GM12801 (cell line): ENCODE measurements around the gene TACC2.

ENCODE experiments used
- CTCF ChIP-seq: IDR thresholded peaks from one replicate; pipeline ENCODE4 v1.5.1; 2011; ENCODE audit warnings: control low read depth; ENCODE audit not compliant: insufficient read length; ENCODE audit errors: extremely low read depth

TACC2 gene

GRCh38 chr10:121988361-121989324 lies at the start of gene TACC2:
Gene TACC2, plus strand, starts transcription at chr10:121989163. Its CDS starts 32,819 bp downstream, at chr10:122021982.
- TF ChIP-seq CTCF = no peak

- TF ChIP-seq CTCF = no peak
These were observed 47.4 kb upstream of the TACC2 start for GRCh38 chr10:121941532-121941931.

- TF ChIP-seq CTCF = no peak
These were observed 46.1 kb upstream of the TACC2 start for GRCh38 chr10:121942749-121943416.

GRCh38 chr10:121947343-121948330 lies 41.3 kb upstream of the TACC2 start:
- no peak for TF ChIP-seq CTCF

GRCh38 chr10:121949049-121949448 lies 39.9 kb upstream of the TACC2 start:
- no peak for TF ChIP-seq CTCF

- no peak for TF ChIP-seq CTCF
These were observed 39.5 kb upstream of the TACC2 start for GRCh38 chr10:121949451-121949850.
